ENCODE measurements around the gene LRP1.
A peak's percentile ranks its signal among the peaks of the same experiment; 100 is the strongest.

LRP1 gene

DNA sequence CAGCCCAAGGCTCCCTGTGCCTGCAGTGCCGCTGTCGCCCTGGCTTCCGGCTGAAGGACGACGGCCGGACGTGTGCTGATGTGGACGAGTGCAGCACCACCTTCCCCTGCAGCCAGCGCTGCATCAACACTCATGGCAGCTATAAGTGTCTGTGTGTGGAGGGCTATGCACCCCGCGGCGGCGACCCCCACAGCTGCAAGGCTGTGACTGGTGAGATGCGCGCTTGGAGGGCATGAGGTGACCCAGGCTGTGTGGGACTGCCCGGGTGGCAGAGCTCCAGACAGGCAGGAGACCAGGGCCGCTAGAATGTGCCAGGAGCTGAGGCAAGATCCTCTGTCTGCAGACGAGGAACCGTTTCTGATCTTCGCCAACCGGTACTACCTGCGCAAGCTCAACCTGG is 68.7 kb downstream of the LRP1 start:
- DNase-seq = no peak

DNA sequence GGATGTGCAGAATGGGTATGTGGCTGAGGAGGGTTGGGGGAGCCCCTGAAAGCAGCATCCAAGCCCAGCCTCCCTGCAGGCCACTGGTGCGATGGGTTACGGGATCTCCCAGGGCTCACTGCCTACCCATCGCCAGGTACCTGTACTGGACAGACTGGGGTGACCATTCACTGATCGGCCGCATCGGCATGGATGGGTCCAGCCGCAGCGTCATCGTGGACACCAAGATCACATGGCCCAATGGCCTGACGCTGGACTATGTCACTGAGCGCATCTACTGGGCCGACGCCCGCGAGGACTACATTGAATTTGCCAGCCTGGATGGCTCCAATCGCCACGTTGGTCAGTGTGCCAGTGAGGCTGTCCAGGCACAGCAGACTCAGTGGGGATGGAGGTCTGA is 70.0 kb downstream of the LRP1 start:
- no peak for DNase-seq

DNA sequence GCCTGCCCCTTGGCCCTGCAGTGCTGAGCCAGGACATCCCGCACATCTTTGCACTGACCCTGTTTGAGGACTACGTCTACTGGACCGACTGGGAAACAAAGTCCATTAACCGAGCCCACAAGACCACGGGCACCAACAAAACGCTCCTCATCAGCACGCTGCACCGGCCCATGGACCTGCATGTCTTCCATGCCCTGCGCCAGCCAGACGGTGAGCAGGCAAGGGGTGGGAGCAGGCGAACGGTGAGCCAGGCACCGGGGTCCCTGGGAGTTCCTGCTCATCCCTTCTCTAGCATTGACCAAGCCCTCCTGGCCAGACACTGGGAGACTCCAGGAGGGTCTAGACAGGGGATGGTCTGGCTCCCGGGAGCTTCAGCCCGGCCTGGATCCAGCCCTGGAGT is 70.9 kb downstream of the LRP1 start:
- no peak for DNase-seq

DNA sequence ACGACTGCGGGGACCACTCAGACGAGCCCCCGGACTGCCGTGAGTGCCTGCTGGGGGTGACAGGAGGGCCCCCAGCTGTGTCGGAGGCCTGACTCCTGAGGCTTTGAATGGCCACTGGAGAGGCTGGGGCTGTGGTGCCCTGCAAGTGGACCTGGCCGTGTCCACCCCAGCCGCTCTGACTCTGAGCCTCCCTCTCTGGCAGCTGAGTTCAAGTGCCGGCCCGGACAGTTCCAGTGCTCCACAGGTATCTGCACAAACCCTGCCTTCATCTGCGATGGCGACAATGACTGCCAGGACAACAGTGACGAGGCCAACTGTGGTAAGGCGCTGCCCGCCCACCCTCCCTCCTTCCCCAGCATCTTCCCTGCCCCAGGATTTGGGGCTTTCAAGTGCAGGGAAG is 72.2 kb downstream of the LRP1 start:
- DNase-seq = no peak

- DNase-seq = no peak
Measured at GRCh38 chr12:57201219-57201618, 72.9 kb downstream of the LRP1 start.

GRCh38 chr12:57201631-57202030 is 73.3 kb downstream of the LRP1 start:
- DNase-seq = no peak

DNA sequence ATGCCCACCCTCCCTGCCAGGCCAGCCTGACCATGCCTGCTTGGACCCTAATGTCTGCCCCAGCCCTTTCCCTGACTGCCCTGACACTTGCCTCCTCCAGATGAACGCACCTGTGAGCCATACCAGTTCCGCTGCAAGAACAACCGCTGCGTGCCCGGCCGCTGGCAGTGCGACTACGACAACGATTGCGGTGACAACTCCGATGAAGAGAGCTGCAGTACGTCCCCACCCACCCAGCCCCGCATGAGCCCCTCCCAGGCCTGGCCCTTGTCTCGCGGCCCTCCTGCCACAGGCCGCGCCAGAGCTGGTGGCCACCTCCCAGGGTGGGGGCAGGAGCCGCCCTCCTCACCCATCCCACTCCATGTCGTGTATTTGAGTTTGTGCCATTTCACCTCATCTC is 74.0 kb downstream of the LRP1 start:
- DNase-seq = no peak

GRCh38 chr12:57203201-57203600 is 74.9 kb downstream of the LRP1 start:
- no peak for DNase-seq

GRCh38 chr12:57203791-57204190 is 75.5 kb downstream of the LRP1 start:
- no peak for DNase-seq

- DNase-seq = no peak
Measured at GRCh38 chr12:57204454-57204853, 76.2 kb downstream of the LRP1 start.

GRCh38 chr12:57205186-57205585 is 76.9 kb downstream of the LRP1 start:
- DNase-seq = no peak

DNA sequence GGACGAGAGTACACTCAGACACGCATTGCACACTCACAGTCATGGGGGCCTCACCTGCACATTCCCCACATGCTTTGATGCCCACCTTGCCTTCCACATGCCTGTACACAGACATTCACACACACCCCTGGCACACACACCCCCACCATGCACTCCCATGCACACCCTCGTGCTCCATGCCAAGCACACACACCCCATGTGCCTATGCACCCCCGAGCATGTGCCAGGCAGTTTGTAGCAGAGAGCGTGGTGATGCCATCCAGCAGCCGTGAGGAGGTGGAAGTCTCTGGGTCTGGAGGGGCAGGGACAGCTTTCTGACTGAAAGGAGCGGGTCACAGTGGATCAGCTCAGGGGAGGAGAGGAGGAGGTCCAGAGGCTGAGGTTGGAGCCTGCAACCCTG is 77.6 kb downstream of the LRP1 start:
- no peak for DNase-seq

- no peak for DNase-seq
Measured at GRCh38 chr12:57207731-57208630, 79.7 kb downstream of the LRP1 start.

GRCh38 chr12:57208631-57209282 is 80.5 kb downstream of the LRP1 start:
- DNase-seq = no peak

- no peak for DNase-seq
Measured at GRCh38 chr12:57209916-57210315, 81.6 kb downstream of the LRP1 start.

DNA sequence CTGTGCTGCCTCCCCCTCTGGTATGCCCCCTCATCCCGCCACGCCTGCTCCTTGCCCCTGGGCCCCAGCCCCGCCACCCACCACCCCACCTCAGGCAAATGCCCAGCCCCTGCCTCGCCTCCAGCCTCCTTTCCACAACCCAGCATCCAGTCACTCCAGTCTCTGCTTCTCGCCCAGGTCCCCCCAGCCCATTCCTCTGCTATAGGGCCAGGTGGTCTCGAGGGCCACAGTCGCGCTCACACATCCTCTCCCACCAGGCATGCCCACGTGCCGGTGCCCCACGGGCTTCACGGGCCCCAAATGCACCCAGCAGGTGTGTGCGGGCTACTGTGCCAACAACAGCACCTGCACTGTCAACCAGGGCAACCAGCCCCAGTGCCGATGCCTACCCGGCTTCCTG is 82.2 kb downstream of the LRP1 start:
- no peak for DNase-seq

- no peak for DNase-seq
Measured at GRCh38 chr12:57210926-57211692, 82.8 kb downstream of the LRP1 start.

GRCh38 chr12:57211791-57212700 is 83.8 kb downstream of the LRP1 start:
- DNase-seq = no peak

DNA sequence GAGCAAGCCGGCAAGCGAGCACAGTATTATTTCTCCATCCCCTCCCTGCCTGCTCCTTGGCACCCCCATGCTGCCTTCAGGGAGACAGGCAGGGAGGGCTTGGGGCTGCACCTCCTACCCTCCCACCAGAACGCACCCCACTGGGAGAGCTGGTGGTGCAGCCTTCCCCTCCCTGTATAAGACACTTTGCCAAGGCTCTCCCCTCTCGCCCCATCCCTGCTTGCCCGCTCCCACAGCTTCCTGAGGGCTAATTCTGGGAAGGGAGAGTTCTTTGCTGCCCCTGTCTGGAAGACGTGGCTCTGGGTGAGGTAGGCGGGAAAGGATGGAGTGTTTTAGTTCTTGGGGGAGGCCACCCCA is 84.4 kb downstream of the LRP1 start:
- DNase-seq = no peak

DNA sequence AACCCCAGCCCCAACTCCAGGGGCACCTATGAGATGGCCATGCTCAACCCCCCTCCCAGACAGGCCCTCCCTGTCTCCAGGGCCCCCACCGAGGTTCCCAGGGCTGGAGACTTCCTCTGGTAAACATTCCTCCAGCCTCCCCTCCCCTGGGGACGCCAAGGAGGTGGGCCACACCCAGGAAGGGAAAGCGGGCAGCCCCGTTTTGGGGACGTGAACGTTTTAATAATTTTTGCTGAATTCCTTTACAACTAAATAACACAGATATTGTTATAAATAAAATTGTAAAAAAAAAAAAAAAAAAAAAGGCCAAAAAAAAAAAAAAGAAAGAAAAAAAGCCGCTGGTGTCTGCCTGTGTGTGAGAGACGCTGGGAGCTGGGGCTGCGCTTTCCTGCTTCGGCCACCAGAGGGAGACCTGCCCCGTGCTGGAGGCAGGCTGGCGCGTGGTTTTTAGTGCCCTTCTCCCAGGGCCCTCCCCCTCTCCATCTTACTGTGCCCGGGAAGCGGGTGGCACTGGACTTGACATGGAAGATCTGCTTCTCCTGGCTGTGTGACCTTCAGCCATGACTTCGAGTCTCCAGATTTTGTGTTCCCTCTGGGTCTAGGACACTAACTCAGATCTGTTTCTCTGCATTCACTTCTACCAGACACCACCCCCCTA is 84.9 kb downstream of the LRP1 start:
- peak; percentile 58 for DNase-seq

DNA sequence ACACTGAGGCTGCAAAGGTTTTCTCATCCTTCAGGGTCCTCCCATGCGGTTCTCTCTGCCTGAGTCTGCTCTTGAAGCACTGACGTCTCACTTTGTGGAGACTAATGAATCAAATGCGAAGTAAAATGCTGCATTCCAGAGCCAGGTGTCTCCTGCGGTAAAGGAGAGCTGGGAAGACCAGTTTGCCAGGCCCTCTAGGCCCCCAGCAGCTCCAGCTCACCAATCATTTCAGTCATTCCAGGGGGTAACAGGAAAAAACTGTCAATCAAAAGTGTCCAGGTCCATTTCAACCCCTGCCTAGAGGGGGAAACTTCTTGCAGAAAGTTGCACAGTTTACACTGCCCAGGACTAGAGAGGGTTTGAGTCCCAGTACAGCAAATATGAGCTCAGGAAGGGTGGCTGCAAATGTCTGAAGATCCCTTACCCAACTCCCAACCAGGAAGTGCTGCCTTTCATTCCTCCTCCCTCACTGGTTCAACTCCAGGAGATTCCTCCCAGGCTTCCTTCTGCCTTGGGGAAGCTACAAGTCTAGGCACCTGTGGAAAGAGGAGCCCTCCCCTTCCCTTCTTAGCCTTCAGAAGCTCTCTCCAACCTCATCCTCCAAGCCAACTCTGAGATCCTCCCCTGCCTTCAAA is 85.6 kb downstream of the LRP1 start:
- DNase-seq = no peak

- peak; percentile 60 for DNase-seq
Measured at GRCh38 chr12:57214398-57214781, 86.1 kb downstream of the LRP1 start.

Data from DMS79 treated with DMSO at 0.1 percent for 48 hours (cell line).